ENCODE results near the gene GLRA3. TPM values are rescaled to one million over a fixed set of nuclear protein-coding genes. Genes with fewer than 3 reads are reported as not detected.

GLRA3 gene
- polyA plus RNA-seq, 3 donors: not detected

DNA sequence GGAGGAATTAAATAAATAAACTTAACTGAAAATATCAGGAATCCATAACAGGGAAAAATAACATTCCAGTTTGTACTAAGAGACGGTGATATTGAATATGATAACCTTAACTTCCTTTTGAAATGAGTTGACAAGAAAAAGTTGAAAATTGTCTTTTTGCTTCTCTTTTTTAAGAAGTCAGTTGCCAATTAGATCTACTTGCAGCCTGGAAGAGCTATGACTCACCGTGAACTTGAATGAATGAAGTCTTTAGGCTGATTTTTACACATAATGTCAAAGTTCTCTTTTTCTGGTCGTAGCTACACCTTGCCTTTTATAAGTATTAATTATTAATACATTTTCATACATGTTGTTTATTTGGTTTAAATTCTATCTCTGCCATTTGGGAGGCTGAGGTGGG is 212.4 kb downstream of the GLRA3 start:
- Mint-ChIP-seq H3K4me3 (no peak overlapping the region), H3K27ac (peak overlapping the region in 6 of 7 donors; percentile 39 to 87 (median 77)), H3K27me3 (ENCODE audit: low read depth in 3 of 3) (peaks cover 0 to 8% (median 2%) of the 10 kb centered on the region in 3 donors), H3K36me3 (peaks cover 0 to 6% of the 10 kb centered on the region in 2 donors), H3K4me1 (peaks cover 37% of the 10 kb centered on the region), H3K9me3 (peaks cover 0 to 15% (median 5%) of the 10 kb centered on the region in 7 donors)
- peak; percentile 60 to 77 (median 71) for DNase-seq
- H3K4me1 ChIP-seq (ENCODE audit: control insufficient read depth in 1 of 2, insufficient read depth in 2 of 2, low read length in 2 of 2): peaks cover 33 to 44% of the 10 kb centered on the region in 2 donors
- peak overlapping the region in 1 of 3 experiments; percentile 6 for H3K4me3 ChIP-seq (replicated peaks in 1 of 3; ENCODE audit: low read depth in 2 of 3, low read length in 3 of 3)
- peak overlapping the region in 1 of 2 donors; percentile 33 for H3K27ac ChIP-seq (ENCODE audit: low read depth in 1 of 2, low read length in 2 of 2)
- no peaks in the 10 kb centered on the region for H4K20me1 ChIP-seq (ENCODE audit: insufficient read depth, low read length)
- no peak overlapping the region for H3K9ac ChIP-seq (ENCODE audit: insufficient read depth, low read length, poor library complexity, severe bottlenecking)
- H2AFZ ChIP-seq (ENCODE audit: insufficient read depth, low read depth, low read length, poor library complexity, severe bottlenecking): no peak overlapping the region
- no peak for TF ChIP-seq CTCF (IDR thresholded peaks at IDR 0.05)
- H3K4me2 ChIP-seq (replicated peaks; ENCODE audit: extremely low read depth, low read length, poor library complexity, severe bottlenecking): peak overlapping the region; percentile 28
- WGBS (ENCODE audit: insufficient coverage): no CpG with 5 or more reads among the region's 3 CpGs
- intact Hi-C loops (cut with micrococcal nuclease): loop anchor here in 1 of 2 donors (10.0 kb wide), 1 partner anchor 92 kb away; the partner anchor contains the start of gene HPGD
- H3K27me3 ChIP-seq (ENCODE audit: control insufficient read depth in 2 of 2, insufficient read depth in 2 of 2, low read length in 2 of 2): no peaks in the 10 kb centered on the region
- H3K9me3 ChIP-seq (replicated peaks in 1 of 2; ENCODE audit: control insufficient read depth in 1 of 2, insufficient read depth in 1 of 2, low read length in 2 of 2): peaks cover 3 to 7% of the 10 kb centered on the region in 2 donors
- H3K36me3 ChIP-seq (replicated peaks in 1 of 2; ENCODE audit: control insufficient read depth in 1 of 2, insufficient read depth in 2 of 2, low read length in 2 of 2): no peaks in the 10 kb centered on the region
- no peaks in the 10 kb centered on the region for H3K79me2 ChIP-seq (ENCODE audit: insufficient read depth, low read length)

- H3K27me3 Mint-ChIP-seq (ENCODE audit: low read depth in 3 of 3): peaks cover 0 to 4% (median 2%) of the 10 kb centered on the region in 3 donors
- Histone ChIP-seq H3K4me2 (replicated peaks; ENCODE audit: extremely low read depth, low read length, poor library complexity, severe bottlenecking) (peak overlapping the region; percentile 24), H3K4me3 (replicated peaks in 1 of 3; ENCODE audit: low read depth in 2 of 3, low read length in 3 of 3) (peak overlapping the region in 1 of 3 experiments; percentile 18), H2AFZ (ENCODE audit: insufficient read depth, low read depth, low read length, poor library complexity, severe bottlenecking) (no peak overlapping the region), H3K79me2 (ENCODE audit: insufficient read depth, low read length) (no peaks in the 10 kb centered on the region), H3K36me3 (replicated peaks in 1 of 2; ENCODE audit: control insufficient read depth in 1 of 2, insufficient read depth in 2 of 2, low read length in 2 of 2) (no peaks in the 10 kb centered on the region), H3K9ac (ENCODE audit: insufficient read depth, low read length, poor library complexity, severe bottlenecking) (no peak overlapping the region), H4K20me1 (ENCODE audit: insufficient read depth, low read length) (no peaks in the 10 kb centered on the region), H3K27ac (ENCODE audit: low read depth in 1 of 2, low read length in 2 of 2) (peak overlapping the region; percentile 55 to 71), H3K9me3 (replicated peaks in 1 of 2; ENCODE audit: control insufficient read depth in 1 of 2, insufficient read depth in 1 of 2, low read length in 2 of 2) (peaks cover 7 to 14% of the 10 kb centered on the region in 2 donors), H3K27me3 (ENCODE audit: control insufficient read depth in 2 of 2, insufficient read depth in 2 of 2, low read length in 2 of 2) (no peaks in the 10 kb centered on the region), H3K4me1 (ENCODE audit: control insufficient read depth in 1 of 2, insufficient read depth in 2 of 2, low read length in 2 of 2) (peaks cover 33 to 44% of the 10 kb centered on the region in 2 donors)
- peak overlapping the region; percentile 38 to 92 (median 86) for H3K27ac Mint-ChIP-seq
- TF ChIP-seq CTCF (IDR thresholded peaks at IDR 0.05): no peak
- intact Hi-C loops (cut with micrococcal nuclease): loop anchor here in 1 of 2 donors (10.0 kb wide), 1 partner anchor 89 kb away; the partner anchor contains the start of gene HPGD
- no CpG with 5 or more reads among the region's 1 CpG for WGBS (ENCODE audit: insufficient coverage)
- peaks cover 37% of the 10 kb centered on the region for H3K4me1 Mint-ChIP-seq
- H3K4me3 Mint-ChIP-seq: peak overlapping the region in 1 of 2 donors; percentile 60
- peak; percentile 54 to 74 (median 59) for DNase-seq
- peaks cover 2 to 19% (median 7%) of the 10 kb centered on the region in 7 donors for H3K9me3 Mint-ChIP-seq
- peaks cover 0 to 6% of the 10 kb centered on the region in 2 donors for H3K36me3 Mint-ChIP-seq
Measured at GRCh38 chr4:174613979-174614378, 215.1 kb downstream of the GLRA3 start.

All from CD14-positive monocyte (primary cell).